Fibroblast of lung (primary cell): Measurements from ENCODE around the gene ZDHHC11. TPM values are rescaled to one million over a fixed set of nuclear protein-coding genes. Genes with fewer than 3 reads are reported as not detected.
"Not testable (repeated sequence)": the region's sequence is repeated elsewhere in the genome, so short reads cannot be mapped to it uniquely, and the experiment has no call there.

Source experiments
- DNase-seq, 2 donors: peaks; one replicate each; pipeline versions ENCODE4 v3.0.0 to v3.0.0-alpha.2; 2010; ENCODE audit warnings: low read depth in 2 of 2
- H2AFZ ChIP-seq: 2 replicates; pipeline ENCODE4 v1.5.1; 2012; ENCODE audit warnings: low read length, control low read depth, inconsistent platforms
- H3K27ac ChIP-seq: 2 replicates; pipeline ENCODE4 v1.5.1; 2011; ENCODE audit warnings: low read length, control low read depth; ENCODE audit not compliant: insufficient read depth
- H3K27me3 ChIP-seq: 2 replicates; pipeline ENCODE4 v1.5.1; 2011; ENCODE audit warnings: mild to moderate bottlenecking, low read length; ENCODE audit not compliant: control insufficient read depth, insufficient read depth
- H3K36me3 ChIP-seq: 2 replicates; pipeline ENCODE4 v1.5.1; 2011; ENCODE audit warnings: low read length; ENCODE audit not compliant: control insufficient read depth, insufficient read depth
- H3K4me1 ChIP-seq: 2 replicates; pipeline ENCODE4 v1.5.1; 2011; ENCODE audit warnings: low read length; ENCODE audit not compliant: control insufficient read depth, insufficient read depth; ENCODE audit errors: extremely low read depth
- H3K4me2 ChIP-seq: 2 replicates; pipeline ENCODE4 v1.5.1; 2011; ENCODE audit warnings: low read length, control low read depth; ENCODE audit not compliant: insufficient read depth; ENCODE audit errors: extremely low read depth
- H3K4me3 ChIP-seq, 4 experiments: fragments of 200-600 bp in 1 of 4; sonication (generic) in 1 of 4; replicated peaks in 1 of 4; 2 replicates each; pipeline ENCODE4 v1.5.1; 2011 to 2016; ENCODE audit warnings: low read length in 4 of 4, low read depth in 3 of 4, mild to moderate bottlenecking in 3 of 4, control low read depth in 2 of 4, inconsistent platforms in 1 of 4, mixed read lengths in 1 of 4; ENCODE audit not compliant: insufficient read depth in 1 of 4; ENCODE audit errors: control extremely low read depth in 1 of 4
- H3K79me2 ChIP-seq: 2 replicates; pipeline ENCODE4 v1.5.1; 2012; ENCODE audit warnings: mild to moderate bottlenecking, low read length, inconsistent platforms; ENCODE audit not compliant: control insufficient read depth, insufficient read depth
- H3K9ac ChIP-seq: 2 replicates; pipeline ENCODE4 v1.5.1; 2011; ENCODE audit warnings: mild to moderate bottlenecking, low read length, control low read depth; ENCODE audit not compliant: insufficient read depth
- H3K9me3 ChIP-seq: 2 replicates; pipeline ENCODE4 v1.5.1; 2012; ENCODE audit warnings: low read depth, low read length; ENCODE audit not compliant: control insufficient read depth, insufficient read depth
- H4K20me1 ChIP-seq: 2 replicates; pipeline ENCODE4 v1.5.1; 2011; ENCODE audit warnings: low read length; ENCODE audit not compliant: control insufficient read depth, insufficient read depth; ENCODE audit errors: extremely low read depth
- EZH2 ChIP-seq: IDR thresholded peaks from 2 replicates; pipeline ENCODE4 v1.5.1; 2012; ENCODE audit warnings: low read length, control low read depth, mild to moderate bottlenecking; ENCODE audit errors: missing control alignments
- polyA plus RNA-seq, 2 donors: library from polyadenylated mRNA; depleted of rRNA in 1 of 2; stranded (reverse) in 1 of 2; unstranded in 1 of 2; fragments of >200 nt; gene quantifications; 2 replicates each; pipeline ENCODE4 v1.2.1, GENCODE V29; 2011 to 2012; ENCODE audit warnings: missing spikeins in 1 of 2
- total RNA-seq: library from RNA; depleted of rRNA; stranded (reverse); fragments of >200 nt; gene quantifications from 2 replicates; pipeline ENCODE4 v1.2.1, GENCODE V29; 2014
- TF ChIP-seq, protein P1 (sequence below), 2 donors: IDR thresholded peaks in 1 of 2; conservative IDR thresholded peaks in 1 of 2; 1 replicate in 1 of 2; 2 replicates in 1 of 2; pipeline ENCODE4 v1.5.1; 2011 to 2012; ENCODE audit warnings: low read length in 2 of 2, control low read depth in 1 of 2, inconsistent platforms in 1 of 2, low read depth in 1 of 2, mild to moderate bottlenecking in 1 of 2

The ZDHHC11 gene
- total and polyA plus RNA-seq, 2 donors (not counting 1 experiment from before 2014, with no cell fraction given): 0.23 to 2.5 TPM

DNA sequence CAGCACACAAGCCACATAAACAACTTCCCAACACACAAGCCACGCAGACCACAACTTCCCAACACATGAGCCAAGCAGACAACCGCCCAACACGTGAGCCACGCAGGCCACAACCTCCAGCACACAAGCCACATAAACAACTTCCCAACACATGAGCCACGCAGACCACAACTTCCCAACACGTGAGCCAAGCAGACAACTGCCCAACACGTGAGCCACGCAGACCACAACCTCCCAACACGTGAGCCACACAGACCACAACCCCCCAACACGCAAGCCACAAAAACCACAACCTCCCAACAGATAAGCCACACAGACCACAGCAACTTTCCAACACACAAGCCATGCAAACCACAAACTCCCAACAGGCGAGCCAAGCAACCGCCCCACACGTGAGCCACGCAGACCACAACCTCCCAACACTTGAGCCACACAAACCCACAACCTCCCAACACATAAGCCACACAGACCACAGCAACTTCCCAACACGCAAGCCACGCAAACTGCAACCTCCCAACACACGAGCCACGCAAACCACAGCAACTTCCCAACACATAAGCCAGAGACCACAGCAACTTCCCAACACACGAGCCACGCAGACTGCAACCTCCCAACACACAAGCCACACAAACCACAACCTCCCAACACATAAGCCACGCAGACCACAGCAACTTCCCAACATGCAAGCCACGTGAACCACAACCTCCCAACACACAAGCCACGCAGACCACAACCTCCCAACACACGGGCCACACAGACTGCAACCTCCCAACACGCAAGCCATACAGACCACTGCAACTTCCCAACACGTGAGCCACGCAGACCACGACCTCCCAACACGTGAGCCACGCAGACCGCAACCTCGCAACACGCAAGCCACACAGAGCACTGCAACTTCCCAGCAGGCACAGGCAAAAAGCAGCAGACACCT, 31.7 kb upstream of the ZDHHC11 start:
- TF ChIP-seq EZH2: no peak
- TF ChIP-seq, protein P1, sequence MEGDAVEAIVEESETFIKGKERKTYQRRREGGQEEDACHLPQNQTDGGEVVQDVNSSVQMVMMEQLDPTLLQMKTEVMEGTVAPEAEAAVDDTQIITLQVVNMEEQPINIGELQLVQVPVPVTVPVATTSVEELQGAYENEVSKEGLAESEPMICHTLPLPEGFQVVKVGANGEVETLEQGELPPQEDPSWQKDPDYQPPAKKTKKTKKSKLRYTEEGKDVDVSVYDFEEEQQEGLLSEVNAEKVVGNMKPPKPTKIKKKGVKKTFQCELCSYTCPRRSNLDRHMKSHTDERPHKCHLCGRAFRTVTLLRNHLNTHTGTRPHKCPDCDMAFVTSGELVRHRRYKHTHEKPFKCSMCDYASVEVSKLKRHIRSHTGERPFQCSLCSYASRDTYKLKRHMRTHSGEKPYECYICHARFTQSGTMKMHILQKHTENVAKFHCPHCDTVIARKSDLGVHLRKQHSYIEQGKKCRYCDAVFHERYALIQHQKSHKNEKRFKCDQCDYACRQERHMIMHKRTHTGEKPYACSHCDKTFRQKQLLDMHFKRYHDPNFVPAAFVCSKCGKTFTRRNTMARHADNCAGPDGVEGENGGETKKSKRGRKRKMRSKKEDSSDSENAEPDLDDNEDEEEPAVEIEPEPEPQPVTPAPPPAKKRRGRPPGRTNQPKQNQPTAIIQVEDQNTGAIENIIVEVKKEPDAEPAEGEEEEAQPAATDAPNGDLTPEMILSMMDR (conservative IDR thresholded peaks at IDR 0.05 in 1 of 2, IDR thresholded peaks at IDR 0.05 in 1 of 2; ENCODE audit: low read depth in 1 of 2, low read length in 2 of 2): no peak
- Histone ChIP-seq H3K9me3 (no peaks in the 10 kb centered on the region), H3K4me2 (no peak overlapping the region), H2AFZ (no peak overlapping the region), H3K36me3 (peaks cover 55% of the 10 kb centered on the region), H3K9ac (no peak overlapping the region), H3K27ac (no peak overlapping the region), H3K4me3 (no peak overlapping the region), H3K27me3 (no peaks in the 10 kb centered on the region), H3K4me1 (no peaks in the 10 kb centered on the region), H3K79me2 (peaks cover 40% of the 10 kb centered on the region), H4K20me1 (no peaks in the 10 kb centered on the region)
- no peak for DNase-seq

DNA sequence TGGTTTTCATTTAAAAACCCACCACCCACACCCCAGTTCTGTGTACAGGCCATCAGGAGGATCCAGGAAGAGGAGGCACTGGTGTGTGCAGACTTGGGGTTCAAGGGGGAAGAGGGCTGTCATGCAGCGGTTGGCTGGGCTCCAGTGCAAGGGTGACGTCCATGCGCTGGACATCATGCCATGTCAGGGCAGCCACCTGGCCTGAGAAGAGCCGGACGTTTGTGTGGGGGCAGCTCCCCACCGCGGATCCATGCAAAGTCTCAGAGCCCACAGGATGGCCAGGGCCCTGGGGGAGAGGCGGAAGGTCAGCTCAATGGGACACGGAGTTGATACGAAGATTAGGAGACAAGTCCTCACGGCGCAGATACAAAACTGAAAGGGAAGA, 30.8 kb upstream of the ZDHHC11 start:
- no peaks in the 10 kb centered on the region for H3K27me3 ChIP-seq
- H3K4me3 ChIP-seq: no peak overlapping the region
- no peak overlapping the region for H3K4me2 ChIP-seq
- TF ChIP-seq, protein P1 (conservative IDR thresholded peaks at IDR 0.05 in 1 of 2, IDR thresholded peaks at IDR 0.05 in 1 of 2; ENCODE audit: low read depth in 1 of 2, low read length in 2 of 2): no peak
- TF ChIP-seq EZH2: no peak
- no peaks in the 10 kb centered on the region for H3K9me3 ChIP-seq
- no peak overlapping the region for H3K9ac ChIP-seq
- H3K4me1 ChIP-seq: no peaks in the 10 kb centered on the region
- H3K79me2 ChIP-seq: peaks cover 40% of the 10 kb centered on the region
- no peak overlapping the region for H3K27ac ChIP-seq
- no peak overlapping the region for H2AFZ ChIP-seq
- no peaks in the 10 kb centered on the region for H4K20me1 ChIP-seq
- peaks cover 53% of the 10 kb centered on the region for H3K36me3 ChIP-seq
- no peak for DNase-seq

DNA sequence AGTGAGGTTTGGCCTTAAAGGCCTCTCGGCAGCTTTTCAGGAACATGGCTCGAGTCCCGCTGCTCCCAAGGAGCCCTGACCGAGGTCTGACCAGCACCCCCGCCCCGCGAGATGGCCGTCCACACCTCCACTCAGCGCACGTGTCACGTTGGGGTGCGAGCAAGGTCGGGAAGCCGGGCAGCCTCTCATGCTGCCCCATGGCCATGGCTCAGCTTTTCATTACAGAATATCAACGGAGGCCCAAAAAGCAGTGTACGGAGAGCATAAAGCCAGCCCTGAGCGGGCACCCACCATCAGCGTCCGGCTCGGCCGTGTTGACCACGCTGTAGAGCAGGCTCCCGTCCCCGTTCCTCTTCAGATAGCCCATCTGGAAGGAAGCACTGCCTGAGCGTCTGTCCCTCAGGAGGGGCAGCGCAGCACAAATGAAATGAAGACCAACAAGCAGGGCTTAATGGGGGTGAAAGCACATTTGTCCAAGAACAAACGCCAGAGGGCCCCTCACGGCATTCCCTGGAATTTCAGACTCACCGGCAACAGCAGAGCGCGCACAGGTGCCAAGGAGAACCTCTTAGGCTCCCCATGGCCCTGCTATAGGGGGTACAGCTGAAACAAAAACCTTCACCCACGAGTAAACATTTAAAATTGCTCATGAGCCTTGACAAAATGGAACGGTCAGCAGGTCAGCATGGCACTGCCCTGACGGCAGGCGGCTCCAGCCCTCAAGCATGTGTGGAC, 30.2 kb upstream of the ZDHHC11 start:
- H3K27ac ChIP-seq: no peak overlapping the region
- no peaks in the 10 kb centered on the region for H3K27me3 ChIP-seq
- DNase-seq: no peak
- H4K20me1 ChIP-seq: no peaks in the 10 kb centered on the region
- no peaks in the 10 kb centered on the region for H3K4me1 ChIP-seq
- H3K4me3 ChIP-seq: no peak overlapping the region
- TF ChIP-seq EZH2: no peak
- H3K79me2 ChIP-seq: peaks cover 40% of the 10 kb centered on the region
- H3K9me3 ChIP-seq: no peaks in the 10 kb centered on the region
- no peak overlapping the region for H3K4me2 ChIP-seq
- H2AFZ ChIP-seq: no peak overlapping the region
- peaks cover 49% of the 10 kb centered on the region for H3K36me3 ChIP-seq
- H3K9ac ChIP-seq: no peak overlapping the region

DNA sequence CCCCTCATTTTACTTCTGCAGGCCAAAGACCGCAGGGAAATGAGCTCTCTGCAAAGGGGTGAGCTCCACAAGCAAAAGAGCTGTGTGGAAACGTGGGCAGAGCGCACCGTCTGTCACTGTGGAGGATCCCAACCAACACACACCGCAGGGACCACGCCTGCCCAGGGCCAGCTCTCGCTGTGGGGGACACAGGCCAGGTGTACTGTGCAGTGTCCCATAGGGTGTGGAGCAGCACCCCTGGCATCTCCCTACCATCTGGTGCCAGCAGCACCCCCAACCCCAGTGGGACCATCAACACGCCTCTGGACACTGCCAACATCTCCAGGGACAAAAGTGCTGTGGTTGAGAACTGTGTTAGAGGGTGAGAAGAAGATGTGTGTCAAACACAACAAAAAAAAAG, 27.9 kb upstream of the ZDHHC11 start:
- not testable (repeated sequence) for H2AFZ ChIP-seq, DNase-seq, H3K4me2 ChIP-seq, H3K27ac ChIP-seq, H3K4me3 ChIP-seq, H4K20me1 ChIP-seq, H3K4me1 ChIP-seq, H3K9ac ChIP-seq, H3K9me3 ChIP-seq, H3K27me3 ChIP-seq
- Histone ChIP-seq H3K36me3 (peaks cover 44% of the 10 kb centered on the region), H3K79me2 (peaks cover 24% of the 10 kb centered on the region)
